HUDEP-2 (cell line): ENCODE data around the gene TENT4A.

Experiments used
- DNase-seq, 76 experiments: peaks; one replicate each; lab custom pipeline; 2025; ENCODE audit not compliant: unreplicated experiment in 76 of 76; lab: John Stamatoyannopoulos, UW

TENT4A gene

DNA sequence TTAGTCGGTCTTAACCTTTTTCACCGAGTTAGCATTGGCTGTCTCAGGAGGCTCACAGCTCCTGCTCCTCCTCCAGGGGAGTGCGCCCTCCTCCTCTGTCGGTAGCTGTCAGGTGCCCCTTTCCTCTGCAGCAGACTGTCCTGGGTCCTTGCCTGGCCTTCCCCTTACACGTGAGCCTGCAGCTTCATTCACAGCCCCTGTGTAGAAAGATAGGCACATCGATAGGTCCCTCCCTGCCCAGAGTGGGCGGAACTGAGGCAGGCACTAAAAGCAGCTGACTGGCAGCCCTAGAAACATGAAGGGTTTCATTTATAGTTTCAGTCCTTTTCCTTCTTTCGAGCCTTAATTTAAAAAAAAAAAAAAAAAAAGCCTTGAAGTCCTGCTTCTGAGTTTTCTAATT, 17.2 kb downstream of the TENT4A start:
- peak in 73 of 76 experiments; percentile 16 to 86 (median 63) for DNase-seq

DNA sequence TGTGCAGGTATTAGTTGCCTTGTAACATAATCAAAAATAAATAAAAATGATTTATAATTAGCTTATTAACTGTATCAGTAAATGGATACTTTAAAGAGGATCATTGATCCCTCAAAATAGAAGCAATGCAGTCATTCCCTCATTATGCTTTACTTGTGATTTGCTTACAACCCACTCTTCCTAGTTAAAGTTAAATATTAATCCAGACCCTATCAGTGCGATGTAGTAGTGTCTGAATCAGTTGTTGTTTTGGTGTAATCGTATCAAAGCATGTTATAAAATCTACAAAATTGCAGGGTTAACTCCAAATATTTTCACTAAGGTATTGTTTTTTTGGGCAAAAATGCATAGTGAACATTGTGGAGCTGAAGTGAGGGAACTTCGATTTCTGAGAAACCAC, 17.6 kb downstream of the TENT4A start:
- no peak for DNase-seq

DNA sequence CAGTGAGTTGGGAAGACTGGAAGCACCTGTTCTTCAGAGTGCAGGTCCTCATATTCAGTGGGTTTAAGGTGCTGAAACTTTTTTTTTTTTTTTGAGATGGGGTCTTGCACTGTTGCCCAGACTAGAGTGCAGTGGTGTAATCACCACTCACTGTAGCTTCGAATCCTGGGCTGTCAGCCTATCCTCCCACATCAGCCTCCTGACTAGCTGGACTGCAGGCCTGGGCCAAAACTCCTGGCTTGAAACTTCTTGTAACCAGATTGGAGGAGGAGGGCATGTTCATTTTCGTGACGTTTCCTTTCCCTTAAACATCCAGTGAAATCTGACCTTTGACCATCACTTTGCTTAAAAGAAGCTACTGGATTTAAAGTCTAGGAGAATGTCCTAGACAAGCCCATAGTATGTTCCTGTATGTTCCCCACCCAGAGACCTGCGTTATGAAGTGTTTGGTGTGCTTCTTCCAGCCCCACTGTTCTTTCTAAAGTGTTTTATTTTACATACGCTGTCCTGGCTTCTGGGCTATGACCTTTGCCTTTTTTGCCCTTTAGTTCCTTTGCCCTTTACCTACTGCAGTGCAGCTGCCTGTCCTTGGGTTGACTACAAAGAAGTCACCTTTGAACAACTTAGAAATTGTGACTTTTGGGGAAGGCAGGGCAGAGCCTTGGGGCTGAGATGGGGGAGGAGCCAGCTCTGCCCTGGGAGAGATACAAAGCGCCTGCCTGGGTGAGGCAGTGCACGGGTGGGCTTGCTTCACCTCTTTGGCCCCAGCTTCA, 18.4 kb downstream of the TENT4A start:
- peak in 2 of 76 experiments; percentile 7 to 20 for DNase-seq

DNA sequence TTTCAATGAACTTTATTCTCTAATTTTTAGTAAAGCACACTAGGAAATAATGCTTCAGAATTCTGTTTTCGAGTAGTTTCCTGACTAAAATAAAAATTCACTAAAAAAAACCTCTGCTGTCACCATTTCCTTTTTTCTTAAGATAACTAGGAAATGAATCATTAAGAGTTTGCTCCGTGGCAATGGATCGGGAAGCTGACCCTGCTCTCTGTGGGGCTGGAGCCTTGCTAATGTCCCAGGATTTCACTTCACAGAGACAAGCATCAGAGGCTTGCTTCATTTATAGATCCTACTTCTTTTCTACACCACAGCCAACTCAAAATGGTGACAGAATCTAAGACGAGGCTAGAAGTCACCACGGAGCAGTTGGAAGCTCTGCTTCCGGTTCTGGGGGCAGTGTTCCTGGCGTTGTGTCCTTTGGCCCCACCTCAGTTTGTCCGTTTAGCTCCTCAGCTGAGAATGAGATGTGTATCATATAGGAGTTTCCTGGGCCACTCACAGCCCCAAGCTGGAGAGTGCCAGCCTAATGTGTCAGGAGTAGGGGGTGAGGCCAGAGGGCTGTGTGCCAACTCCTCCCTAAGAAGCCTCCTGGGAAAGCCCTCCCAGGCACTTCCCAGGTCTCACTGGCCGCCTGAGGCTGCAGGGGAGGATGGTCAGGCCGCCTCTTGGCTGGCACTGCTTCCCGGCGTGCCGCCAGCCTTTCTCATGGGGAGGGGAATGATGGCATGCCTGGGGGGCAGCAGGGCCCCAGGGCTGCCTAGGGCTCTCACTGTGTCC, 19.6 kb downstream of the TENT4A start:
- DNase-seq, result peak in 6 of 76 experiments; percentile 7 to 20 (median 16)

DNA sequence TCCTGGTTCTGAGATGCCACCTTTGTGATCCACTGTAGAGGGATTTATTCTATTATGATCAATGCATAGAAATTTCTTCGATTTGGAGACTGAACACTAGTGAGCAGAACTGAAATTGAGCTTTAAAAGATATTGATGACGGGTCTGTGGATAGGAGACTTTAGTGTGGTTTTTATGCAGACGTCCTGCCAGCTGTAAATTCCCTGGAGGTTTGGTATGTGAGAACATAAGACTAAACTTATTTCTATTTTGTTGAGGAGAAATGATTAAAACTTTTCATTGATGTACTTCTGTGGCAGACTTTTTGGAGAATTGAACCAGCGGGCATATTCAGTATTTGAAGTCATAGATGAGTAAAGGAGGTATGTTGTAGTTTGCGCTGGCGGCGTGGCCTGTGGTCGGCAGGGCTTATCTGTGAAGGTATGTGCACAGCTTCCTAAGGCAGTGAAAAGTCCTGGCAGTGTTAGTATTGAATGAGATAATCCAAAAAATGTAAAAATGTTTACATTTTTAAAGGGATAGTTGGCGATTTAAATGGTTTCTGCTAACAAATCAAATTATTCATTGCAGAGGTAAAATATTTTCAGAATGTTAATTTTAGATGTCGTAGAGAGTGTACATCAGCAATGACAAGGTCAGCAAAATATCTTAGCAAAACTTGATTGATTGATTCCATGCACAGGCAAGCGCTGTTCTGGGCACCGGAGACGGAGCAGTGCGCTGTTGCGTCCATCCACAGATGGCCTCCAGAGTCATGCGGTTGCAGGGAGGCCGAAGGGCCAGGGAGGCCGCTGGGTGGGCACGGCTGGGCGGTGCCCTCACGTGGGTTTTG, 20.4 kb downstream of the TENT4A start:
- DNase-seq, result no peak

DNA sequence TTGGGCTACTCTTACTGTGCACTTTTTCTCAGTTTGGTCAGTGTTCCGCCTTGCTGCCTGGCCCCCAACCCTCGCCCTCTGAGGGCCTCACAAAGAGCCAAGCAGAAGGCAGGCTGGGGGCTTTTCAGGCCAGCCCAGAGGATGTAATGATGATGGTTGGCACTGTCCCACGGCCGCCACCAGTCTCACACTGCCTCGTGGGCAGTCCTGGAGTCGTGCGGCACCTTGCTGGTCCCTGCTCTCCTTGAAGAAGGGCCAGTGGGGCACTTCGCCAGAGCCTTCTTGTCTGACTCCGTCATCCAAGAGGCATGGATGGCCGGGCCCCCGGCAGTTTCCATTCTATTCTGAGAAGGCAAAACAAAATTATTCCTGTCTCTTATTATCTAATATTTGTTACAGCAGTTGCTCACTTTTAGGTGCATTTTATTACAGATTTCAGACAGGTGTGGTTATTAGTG, 21.0 kb downstream of the TENT4A start:
- no peak for DNase-seq

DNA sequence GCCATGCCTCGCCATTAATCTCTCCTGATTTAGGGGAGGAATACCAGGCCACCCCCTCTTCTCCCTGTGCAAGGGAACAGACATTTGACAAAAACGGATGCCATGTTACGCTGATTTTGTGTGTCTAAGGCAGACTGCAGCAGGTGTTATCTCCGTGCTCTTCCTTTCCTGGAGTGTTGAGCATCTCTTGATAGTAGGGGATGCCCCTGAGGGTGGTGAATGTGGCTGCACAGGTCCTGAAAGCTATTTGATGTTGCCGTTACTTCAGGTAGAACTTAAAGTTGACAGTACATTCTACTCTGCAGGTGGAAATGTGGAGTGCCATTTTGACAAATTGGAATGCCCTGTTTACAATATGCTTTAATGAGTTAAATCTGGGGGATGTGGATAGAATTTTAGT, 21.5 kb downstream of the TENT4A start:
- DNase-seq, result no peak

DNA sequence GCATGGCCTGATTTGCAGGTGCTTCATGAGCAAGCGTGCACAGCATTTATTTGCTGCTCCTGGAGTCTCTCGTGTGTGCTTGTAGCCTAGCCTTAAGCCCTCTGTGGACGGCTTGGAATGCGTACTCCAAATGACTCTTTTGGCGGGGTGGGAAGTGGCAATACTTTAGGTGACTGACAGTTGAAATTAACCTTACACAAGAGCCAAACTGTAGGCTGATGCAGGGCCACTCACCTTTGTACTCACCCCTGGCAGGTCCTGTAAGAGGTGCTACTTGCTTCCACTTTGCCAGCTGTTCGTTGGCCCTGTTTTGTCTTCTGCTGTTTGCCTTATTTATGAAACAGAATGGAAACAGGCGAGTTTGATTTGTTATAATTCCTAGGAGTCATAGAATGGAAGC, 22.9 kb downstream of the TENT4A start:
- no peak for DNase-seq

DNA sequence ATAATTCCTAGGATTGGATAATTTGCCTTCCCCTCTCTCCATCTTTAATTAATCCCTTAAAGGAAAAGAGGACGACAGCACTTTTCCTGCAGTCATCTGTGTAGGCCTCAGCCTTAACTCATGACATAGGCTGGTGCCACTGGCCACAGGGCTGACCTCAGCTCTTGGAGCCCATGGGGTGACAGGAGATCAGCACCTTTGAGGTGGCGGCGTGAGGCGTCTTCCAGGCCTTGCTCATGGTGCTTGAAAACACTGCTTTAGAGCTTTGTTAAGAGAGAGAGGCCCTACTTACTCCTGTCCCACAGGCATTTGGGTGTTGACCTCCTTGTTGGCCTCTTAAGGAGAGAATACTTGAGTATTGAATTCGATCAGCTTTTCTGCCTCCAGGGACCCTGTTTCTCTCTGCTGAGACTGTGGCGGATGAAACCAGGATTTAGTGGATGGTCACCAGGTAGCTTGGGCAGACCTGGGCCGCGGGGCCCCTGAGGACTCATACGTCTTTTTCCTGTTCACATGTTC, 23.4 kb downstream of the TENT4A start:
- no peak for DNase-seq

DNA sequence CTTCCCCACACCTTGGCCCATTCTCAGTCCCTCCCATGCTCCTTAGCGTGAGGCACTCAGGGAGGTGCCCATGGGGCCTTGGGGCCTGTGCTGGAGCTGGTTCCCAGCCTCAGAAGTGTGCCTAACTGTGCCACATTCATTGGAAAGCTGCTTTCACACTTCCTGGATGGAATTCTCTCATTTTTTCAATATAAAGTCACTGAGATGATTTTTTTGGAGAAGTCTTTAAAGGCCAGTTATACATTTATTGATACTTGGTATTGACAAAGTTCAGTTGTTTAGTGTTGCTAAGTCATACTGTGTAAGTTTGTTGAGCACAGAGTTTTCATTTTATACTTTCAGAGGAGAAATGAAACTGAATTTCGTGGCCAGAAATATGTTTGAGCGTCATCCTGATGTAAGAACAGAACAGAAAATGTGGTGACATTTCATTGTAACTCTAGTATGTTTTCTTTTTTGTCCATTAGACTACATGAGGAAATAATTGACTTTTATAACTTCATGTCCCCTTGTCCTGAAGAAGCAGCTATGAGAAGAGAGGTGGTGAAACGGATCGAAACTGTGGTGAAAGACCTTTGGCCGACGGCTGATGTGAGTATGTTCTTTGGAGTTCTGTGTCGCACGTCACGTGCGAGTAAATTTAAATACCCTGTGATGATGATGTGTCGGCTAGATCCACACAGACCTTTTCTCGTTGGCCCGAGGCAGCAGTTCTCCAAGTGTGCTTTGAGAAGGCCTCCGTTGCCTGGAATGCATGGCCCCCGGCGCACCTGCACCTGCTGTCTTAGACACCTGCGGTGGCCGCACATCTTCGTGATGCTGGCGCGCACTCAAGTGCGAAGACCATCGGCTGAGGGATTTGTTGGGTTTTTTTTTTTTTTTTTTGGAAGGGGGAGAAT, 24.1 kb downstream of the TENT4A start:
- DNase-seq, result no peak

DNA sequence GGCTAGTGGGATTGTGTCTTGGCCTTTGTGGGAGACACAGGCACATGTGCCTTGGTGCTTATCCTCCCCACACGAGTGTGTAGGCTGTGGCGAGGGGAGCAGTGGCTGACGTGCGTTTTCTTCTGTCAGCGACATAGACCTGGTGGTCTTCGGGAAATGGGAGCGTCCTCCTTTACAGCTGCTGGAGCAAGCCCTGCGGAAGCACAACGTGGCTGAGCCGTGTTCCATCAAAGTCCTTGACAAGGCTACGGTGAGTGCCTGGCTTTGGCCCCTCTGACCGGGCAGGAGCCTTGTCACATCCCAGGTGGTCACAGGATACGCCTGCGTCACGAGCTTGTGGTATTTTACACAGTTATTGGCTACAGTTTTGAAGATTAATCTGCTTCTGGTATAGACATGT, 26.4 kb downstream of the TENT4A start:
- no peak for DNase-seq

DNA sequence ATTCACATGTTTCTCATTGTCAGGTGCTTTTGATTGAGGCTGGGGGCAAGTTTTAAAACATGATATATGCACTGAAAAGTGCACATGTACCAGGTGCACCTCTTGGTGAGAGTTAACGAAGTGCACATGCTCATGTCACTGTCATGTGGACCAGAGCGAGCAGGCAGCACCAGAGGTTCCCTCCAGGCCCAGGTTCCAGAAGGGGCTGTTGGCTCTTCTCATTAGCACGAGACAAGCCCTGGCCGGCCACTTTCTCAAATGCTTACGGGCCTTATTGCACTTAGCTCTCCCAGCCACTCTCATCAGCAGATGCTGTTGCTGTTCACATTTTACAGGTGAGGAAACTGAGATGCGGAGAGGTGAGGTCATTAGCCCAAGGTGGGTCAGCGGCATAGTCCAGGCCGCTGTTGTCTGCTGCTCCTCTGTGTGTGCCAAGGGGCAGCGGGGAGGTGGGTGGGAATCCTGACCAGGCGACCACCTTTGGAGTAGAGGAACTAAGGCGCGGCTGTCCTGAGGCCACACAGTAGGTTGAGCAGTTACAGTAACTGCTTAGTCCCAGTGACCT, 27.4 kb downstream of the TENT4A start:
- no peak for DNase-seq

DNA sequence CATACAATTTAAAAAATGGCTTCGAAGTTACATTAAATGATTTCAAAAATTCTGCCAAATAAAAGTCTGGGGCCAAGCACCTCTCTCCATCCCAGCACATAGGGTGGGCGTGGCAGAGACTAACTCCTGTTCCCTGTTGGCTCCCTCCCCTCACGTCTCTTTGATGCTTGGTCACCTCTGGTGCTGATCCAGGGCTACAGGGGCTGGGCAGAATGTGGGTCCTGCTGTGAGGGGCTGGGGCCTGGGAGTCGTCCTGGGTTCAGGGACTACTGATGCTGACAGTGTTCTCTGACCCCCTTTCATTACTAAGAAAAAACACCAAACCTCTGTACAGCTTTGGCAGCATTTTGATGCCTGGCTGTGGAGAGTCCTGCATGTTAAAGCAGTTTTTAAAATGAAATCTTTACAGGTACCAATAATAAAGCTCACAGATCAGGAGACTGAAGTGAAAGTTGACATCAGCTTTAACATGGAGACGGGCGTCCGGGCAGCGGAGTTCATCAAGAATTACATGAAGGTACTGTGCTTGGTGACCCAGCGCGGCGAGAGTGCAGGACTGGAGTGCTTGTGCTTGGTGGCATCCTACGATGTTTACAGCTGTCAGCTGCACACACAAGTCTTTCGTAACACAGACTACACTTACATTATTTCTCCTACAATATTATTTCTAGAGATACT, 29.0 kb downstream of the TENT4A start:
- DNase-seq, result no peak

DNA sequence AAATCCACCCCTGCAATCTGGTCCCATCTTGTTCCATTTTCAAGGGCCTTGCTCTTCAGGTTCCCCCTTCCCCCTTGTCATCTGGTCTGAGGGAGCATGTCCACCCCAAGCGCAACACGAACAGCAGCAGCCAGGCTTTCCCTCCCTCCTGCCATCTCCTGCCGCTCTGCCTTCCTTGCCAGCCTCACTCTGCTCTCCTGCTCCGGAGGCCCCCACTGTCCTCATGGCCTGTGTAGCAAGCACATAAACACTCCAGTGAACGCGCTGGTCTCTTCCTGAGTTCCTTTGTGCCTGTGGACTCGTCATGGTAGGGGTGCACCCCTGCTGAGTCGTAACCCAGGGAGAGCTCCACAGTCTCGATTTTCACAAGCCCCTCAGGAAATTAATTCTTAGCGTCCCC, 29.9 kb downstream of the TENT4A start:
- no peak for DNase-seq

DNA sequence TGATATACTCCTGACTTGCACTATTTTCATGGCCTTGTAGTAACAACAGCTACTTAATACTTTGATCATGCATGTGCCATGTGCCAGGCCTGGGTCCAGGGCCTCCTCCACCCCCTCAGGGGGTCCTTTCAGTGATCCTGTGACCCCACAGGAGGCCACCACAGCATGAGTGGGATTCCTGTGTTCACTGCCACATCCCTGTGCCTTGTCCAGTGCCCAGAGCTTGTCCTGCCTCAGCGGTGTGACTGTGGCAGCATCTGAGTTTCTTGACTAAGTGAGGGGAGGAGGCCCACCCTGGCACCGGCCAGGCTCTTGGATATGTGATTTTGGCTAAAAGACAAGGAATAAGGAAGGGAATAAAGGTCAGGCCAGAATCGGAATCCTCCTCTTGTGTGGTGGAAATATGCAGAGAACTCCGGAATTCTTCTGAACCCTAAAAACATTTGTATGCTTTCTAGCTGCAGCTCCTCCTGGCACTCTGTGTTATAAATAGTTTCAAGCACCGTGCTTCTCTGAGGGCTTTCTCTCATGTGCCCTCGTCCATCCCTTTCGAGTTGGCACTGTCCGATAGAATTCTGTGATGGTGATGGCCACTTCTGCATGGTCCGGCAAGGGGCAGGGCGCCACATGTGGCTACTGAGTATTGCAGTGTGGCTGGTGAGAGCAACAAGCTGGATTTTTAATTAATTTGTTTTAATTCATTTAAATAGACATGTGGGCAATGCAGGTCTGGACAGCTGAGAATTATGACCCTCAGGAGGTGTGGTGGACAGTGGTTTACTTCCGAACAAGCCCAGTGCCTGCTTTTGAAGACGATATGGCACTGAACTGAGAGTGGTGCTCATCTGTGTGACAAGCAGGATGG, 31.8 kb downstream of the TENT4A start:
- no peak for DNase-seq

DNA sequence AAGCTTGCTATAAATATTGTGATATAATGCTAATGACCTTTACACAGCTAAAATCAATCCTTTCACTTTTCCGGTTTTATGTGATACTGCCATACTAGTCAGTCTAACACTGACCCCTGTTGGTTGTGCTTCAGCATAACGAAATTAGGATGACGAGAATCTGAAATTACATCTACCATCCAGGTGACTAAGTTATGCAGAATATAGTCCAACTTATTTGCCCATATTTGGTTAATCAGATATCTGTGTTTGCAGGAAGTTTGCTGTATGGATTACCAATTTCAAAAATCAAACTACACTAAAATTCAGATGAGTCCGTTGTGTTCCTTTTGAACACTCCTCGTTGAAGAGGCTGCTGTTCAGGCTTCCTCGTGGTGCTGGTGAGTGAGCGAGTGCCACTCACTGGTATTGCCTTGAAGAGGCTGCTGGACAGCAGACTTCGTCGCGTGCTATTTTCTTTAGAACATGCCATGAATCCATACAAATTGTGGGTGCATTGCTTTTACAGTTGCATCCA, 32.5 kb downstream of the TENT4A start:
- DNase-seq, result peak in 25 of 76 experiments; percentile 2 to 56 (median 29)

DNA sequence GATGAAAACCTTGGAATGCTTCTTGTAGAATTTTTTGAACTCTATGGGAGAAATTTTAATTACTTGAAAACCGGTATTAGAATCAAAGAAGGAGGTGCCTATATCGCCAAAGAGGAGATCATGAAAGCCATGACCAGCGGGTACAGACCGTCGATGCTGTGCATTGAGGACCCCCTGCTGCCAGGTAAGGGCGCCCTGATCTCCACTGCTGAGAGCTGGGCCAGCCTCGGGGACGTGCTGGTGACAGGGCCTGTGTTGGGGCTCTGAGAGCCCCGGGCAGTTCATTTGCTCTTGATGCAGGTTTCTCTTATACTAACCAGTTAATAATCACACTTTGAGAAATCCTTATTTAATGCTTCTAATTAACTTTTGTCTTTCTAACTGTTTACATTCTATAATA, 33.0 kb downstream of the TENT4A start:
- DNase-seq, result no peak

DNA sequence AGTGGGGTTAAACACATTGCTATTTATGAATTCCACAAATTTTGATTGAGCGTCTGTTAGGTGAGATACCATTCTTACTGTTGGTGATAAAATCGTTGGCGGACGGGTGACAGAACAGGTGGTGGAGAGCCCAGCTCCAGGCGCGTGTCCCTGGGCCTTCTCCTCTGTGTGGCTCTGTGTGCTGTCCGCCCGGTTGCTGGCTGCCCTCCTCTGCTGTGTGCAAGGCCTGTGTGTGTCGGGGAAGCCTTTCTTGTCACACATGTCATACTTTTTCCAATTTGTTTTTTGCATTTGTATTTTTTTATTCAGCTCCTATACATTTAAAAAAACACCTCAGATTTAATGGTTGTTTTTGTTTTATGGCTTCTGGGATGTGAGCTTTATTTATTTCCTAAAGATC, 33.9 kb downstream of the TENT4A start:
- no peak for DNase-seq
